ENCODE results near the gene GDF7.

- no peak for TF ChIP-seq POLR2A (IDR thresholded peaks at IDR 0.05)
- TF ChIP-seq CTCF (IDR thresholded peaks at IDR 0.05), result no peak
- no peak for TF ChIP-seq POLR2AphosphoS5 (IDR thresholded peaks at IDR 0.05)
These were observed 39.3 kb downstream of the GDF7 start for GRCh38 chr2:20706217-20706616.

All from upper lobe of left lung (tissue), 4 donors.